HEK293 (cell line): ENCODE measurements around the gene OR10D3.

Experiments
- ZBTB7A ChIP-seq: fragments of 450-650 bp; formaldehyde crosslinking; IDR thresholded peaks from 2 replicates; pipeline ENCODE4 v1.5.1; 2016; ENCODE audit warnings: low read depth, missing biosample characterization, missing genetic modification characterization
- ZNF830 ChIP-seq: fragments of 450-650 bp; IDR thresholded peaks from 2 replicates; pipeline ENCODE4 v1.5.0; 2018; ENCODE audit warnings: missing biosample characterization, missing genetic modification characterization, low read depth, mild to moderate bottlenecking, moderate library complexity
- ZSCAN30 ChIP-seq: fragments of 450-650 bp; IDR thresholded peaks from 2 replicates; pipeline ENCODE4 v1.5.1; 2018; ENCODE audit warnings: missing biosample characterization, mild to moderate bottlenecking, missing genetic modification characterization, moderate library complexity

DNA sequence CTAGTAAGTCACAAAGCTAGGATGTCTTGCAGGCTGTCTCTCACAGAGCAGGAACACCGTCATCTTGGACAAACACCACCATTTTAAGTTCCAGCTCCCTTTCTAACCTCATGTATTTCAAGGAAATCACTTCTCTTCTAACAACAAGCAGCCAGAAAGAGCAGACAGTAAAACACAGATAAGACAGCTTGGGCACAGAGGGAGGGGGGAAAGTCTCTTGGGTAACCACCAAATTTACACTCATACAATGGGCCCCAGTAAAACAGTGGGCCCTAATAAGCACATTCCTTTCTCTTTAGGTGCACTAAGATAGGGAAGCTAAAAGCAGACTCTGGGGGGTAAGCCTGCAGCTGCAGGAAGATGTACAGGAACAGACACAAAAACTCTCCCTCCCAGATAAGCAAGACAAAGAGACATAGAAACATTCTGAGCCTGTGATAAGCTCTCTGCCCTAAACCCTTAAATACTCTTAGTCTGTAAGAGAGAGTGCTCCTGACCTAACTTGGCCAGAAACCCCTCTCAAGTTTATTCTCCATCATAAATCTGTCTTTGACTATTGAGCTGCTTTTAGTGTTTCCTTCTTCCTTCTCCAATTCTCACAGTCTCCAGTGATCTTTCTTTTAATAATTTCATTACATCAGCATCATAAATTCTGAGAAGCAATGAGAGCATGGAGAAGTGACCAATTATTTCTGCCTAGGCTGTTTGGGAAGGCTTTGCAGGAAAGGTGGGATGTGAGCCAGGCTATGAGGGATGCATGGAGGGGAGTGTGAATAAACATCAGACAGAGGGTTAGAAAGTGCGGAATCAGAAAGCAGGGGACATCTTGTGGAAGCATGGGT is 7.4 kb downstream of the OR10D3 start:
- no peak for TF ChIP-seq ZBTB7A (tag by site-specific recombination)
- no peak for TF ChIP-seq ZNF830 (tag by site-specific recombination)
- no peak for TF ChIP-seq ZSCAN30 (tag by site-specific recombination)
